HL-60/S4 treated with retinoic acid at 250 ng/mL for 4 days and 3 days (cell line): ENCODE results near the gene USP31.

Experiments
- in situ Hi-C: fragments of 300-500 bp; cut with MboI; formaldehyde crosslinking; loops from 2 replicates; pipeline ENCODE4 v1.7.0; 2022; ENCODE audit warnings: low sequenced_read_pairs

Gene USP31, protein sequence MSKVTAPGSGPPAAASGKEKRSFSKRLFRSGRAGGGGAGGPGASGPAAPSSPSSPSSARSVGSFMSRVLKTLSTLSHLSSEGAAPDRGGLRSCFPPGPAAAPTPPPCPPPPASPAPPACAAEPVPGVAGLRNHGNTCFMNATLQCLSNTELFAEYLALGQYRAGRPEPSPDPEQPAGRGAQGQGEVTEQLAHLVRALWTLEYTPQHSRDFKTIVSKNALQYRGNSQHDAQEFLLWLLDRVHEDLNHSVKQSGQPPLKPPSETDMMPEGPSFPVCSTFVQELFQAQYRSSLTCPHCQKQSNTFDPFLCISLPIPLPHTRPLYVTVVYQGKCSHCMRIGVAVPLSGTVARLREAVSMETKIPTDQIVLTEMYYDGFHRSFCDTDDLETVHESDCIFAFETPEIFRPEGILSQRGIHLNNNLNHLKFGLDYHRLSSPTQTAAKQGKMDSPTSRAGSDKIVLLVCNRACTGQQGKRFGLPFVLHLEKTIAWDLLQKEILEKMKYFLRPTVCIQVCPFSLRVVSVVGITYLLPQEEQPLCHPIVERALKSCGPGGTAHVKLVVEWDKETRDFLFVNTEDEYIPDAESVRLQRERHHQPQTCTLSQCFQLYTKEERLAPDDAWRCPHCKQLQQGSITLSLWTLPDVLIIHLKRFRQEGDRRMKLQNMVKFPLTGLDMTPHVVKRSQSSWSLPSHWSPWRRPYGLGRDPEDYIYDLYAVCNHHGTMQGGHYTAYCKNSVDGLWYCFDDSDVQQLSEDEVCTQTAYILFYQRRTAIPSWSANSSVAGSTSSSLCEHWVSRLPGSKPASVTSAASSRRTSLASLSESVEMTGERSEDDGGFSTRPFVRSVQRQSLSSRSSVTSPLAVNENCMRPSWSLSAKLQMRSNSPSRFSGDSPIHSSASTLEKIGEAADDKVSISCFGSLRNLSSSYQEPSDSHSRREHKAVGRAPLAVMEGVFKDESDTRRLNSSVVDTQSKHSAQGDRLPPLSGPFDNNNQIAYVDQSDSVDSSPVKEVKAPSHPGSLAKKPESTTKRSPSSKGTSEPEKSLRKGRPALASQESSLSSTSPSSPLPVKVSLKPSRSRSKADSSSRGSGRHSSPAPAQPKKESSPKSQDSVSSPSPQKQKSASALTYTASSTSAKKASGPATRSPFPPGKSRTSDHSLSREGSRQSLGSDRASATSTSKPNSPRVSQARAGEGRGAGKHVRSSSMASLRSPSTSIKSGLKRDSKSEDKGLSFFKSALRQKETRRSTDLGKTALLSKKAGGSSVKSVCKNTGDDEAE (N-terminal part only)

DNA sequence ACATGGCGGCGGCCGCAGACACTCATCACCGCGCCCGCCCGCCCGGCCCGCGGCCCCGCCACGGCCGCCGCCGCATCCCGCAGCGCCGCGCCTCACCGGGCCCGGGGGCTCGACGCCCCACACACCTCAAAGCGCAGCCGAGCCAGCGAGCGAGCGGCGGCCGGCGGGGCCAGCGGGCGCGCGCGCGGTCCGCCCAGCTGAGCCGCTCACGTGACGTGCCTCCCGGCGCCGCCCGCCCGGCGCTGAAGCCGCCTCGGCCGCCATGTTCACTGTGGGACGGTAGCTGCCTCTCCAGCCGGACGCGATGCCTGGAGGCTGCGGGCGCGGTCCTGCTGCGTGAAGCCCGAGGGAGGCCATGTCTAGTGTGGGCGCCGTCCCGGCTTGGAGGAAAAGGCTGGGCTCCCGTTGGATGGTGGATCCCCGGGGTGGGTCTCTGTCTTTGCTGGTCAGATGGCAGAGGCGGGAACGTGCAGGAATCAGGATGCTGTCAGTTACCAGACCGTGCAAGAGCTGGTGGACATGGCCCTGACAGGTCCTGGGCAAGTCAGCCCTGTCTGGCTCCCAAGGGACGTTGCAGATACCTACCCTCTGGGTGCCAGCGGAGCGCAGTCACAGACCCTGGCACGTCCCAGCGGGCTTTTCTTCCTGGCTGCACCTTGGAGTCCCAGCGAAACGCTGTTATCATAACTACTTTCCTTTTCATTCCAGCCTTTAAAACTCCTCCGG lies at the start of gene USP31:
Gene USP31 (minus strand): TSS at position 186 of the 726 bp plus-strand sequence. CDS start 182 bp downstream, at position 4.
- in situ Hi-C loops = no loop called here

DNA sequence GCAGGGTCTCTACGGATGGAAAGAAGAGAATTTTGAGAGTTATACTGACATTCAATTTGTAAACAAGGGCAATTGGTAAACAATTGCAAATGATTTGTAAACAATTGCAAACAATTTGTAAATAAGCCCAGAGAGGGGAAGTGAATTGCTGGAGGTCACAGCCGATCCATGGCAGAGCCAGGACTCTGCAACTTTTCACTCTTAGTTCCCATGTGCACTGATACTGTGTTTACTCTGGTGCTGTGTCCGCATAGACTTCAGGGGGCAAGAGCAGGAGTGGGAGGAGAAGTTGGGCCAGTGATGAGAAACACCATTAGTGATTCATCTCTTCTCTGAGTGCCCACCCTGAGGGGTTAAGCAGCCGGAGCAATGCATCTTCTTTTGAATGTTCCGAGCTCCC lies 47.3 kb upstream of the USP31 start:
- in situ Hi-C loops = loop anchor here (10.0 kb wide), 1 partner anchor 238 kb away; no protein-coding TSS in a partner anchor

DNA sequence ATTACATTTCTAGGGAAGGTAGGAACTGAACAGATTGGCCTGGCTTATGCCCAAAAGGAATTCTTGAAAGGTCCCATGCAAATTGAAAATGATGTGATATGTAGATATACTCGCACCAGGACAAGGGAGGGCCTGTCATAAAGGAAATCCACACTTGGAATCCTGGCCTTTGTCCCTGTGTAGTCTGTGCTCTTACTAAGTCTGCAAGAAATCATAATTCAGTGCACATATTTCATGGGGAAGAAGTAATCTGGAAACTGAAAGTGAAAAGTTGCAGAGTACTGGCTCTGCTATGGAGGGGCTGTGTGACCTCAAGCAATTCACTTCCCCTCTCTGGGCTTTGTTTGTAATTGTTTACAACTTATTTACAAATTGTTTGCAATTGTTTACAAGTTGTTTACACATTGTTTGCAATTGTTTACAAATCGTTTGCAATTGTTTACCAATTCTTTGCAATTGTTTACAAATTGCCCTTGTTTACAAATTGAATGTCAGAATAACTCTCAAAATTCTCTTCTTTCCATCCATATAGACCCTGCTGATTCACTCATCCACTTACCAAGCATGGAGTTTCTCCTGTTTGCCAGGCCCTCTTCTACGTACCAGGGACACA lies 46.2 kb upstream of the USP31 start:
- in situ Hi-C loops = loop anchor here (10.0 kb wide), 1 partner anchor 239 kb away; no protein-coding TSS in a partner anchor

DNA sequence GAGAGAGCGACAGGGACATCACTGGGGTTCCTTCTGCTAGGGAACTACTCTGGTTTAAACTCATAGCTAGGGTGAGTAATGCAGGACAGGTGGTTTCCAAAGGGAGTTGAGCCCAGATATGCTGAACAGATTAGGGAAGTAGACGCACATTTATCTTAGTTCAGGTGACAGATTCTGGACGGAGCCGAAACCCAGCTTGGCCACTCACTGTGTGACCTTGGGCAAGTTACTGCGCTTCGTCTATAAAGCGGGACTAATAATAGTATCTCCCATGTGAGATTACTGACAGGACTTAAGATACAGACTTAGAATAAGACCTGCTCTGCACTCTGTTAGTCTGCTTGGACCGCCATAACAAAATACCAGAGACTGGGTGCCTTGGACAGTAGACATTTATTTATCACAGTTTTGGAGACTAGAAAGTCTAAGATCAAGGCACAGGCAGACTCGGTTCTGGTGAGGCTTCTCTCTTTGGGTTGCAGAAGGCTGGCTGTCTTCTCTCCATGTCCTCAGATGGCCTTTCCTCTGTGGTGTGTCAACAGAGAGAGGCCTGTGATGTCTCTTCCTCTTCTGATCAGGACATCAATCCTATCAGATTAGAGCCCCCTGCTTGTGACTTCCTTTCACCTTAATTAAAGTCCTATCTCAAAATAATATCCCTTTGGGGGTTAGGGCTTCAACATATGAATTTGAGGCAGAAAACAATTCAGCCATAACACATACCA lies 45.4 kb upstream of the USP31 start:
- in situ Hi-C loops = loop anchor here (10.0 kb wide), 1 partner anchor 240 kb away; no protein-coding TSS in a partner anchor

DNA sequence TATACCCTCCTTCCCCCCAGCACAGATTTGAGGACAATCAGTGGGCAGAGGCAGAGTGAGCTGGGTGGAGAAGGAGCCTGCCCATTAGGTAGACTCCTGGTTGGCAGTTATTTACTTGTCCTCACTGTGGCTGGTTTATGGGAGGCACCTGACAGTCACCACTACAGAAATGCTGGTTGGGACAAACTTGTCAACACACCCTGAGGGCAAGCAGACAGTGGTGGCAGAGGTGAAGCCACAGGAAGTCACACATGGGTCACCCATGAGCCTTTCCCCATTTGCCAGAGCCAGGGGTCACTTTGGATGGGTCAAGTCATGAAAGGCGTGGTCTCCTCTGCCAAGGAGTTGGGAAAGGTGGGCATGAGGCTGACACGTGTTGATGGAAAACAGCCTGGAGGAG lies 39.7 kb upstream of the USP31 start:
- in situ Hi-C loops = no loop called here

DNA sequence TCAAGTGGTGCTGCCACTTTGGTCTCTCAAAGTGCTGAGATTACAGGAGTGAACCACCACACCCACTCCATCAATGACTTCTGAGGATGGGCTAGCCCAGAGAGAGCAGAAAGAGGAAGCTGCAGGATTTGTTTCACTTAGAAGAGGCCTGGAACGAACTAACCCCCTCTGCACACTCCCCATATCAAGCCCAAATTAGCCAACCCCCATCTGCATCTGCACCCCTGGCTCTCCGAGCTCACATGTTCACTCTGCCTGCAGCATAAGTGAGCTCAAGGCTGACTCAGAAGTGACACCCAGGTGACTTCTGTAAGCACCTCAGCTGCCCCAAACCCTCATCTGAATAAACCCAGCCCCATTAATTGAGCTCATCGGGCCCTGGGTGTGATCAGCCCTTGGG lies 38.1 kb upstream of the USP31 start:
- in situ Hi-C loops = no loop called here

DNA sequence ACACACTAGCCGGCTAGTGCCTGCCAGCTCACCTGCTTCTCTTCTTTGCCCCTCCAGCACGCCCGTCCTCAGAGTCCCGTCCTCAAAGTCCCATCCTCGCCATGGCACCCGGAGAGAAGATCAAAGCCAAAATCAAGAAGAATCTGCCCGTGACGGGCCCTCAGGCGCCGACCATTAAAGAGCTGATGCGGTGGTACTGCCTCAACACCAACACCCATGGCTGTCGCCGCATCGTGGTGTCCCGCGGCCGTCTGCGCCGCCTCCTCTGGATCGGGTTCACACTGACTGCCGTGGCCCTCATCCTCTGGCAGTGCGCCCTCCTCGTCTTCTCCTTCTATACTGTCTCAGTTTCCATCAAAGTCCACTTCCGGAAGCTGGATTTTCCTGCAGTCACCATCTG lies 36.9 kb upstream of the USP31 start:
- in situ Hi-C loops = no loop called here

DNA sequence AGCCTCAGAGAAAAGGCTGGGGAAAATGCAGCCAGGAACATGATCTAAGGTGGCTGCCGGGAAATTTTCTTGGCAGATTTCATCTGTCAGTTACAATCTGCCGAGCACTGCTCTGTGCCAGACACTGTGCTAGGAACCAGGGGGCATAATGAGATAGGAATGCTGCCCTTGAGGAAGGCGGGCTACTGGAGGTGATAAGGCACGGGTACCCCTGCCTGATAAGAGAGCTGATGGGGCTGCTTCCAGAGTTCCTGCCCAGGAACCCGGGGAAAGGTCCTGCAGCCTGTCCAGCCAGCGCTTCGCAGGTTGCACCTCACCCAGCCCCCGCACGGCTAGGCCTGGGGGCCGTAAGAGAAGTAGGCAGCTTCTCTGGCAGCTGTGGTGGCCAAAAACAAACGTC lies 36.4 kb upstream of the USP31 start:
- in situ Hi-C loops = no loop called here

DNA sequence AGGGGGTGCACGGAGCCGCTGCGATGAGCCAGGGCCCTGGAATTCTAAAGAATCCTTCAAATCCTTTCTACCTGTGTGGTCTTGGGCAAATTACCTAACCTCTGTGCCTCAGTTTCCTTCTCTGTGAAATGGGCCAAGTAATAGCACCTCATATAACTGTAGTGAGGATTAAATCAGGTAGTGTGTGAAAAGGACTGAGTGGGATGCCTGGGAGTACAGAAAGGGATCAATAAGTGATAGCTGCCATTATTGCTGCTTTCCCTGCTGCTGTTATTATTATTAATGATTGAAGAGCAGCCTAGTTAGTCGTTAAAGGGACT lies 34.3 kb upstream of the USP31 start:
- in situ Hi-C loops = no loop called here

DNA sequence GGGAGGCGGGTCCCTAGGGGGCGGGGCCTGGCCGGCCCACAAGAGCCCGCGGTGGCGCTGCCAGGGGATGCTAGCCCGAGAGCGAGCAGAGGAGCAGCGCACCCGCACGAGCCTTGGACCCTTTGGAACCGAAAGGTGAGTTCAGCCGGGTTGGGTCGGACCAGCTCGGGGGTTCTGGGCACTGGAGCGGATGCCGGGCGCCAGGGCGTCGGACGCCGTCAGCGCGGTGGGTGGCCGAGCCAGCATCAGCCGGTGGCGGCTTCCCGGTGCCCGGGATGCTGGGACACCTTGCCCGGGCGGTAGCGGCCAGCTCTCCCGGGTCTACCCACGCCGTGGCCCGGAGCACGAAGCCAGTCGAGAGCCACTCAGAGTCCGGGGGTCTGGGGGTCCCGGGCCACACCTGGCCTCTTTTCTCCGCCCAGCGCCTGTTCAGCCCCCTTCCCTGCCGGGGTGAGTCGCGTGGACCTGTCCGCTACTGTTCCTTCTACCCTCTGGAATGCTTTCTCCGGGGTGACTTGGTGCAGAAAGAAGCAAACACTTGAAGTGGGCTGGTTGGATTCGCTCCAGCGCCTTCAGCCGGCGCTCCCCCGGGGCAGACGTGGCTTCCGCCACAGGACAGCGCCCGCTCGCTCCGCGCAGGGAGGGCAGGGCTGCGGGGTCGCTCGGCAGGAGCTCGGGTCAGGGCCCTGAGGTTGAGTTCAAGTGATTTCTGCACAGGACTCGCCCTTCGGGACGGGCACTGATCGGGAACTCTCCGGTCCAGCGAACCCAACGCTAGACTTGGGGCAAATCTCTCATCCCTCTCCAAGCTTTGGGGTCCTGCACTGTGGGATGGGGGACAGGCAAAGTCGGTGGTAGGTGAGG lies 33.7 kb upstream of the USP31 start, which contains the start of gene SCNN1G:
Gene SCNN1G (plus strand): TSS at position 67 of the 864 bp plus-strand sequence. CDS start 3,527 bp downstream, outside the sequence.
- in situ Hi-C loops = no loop called here

DNA sequence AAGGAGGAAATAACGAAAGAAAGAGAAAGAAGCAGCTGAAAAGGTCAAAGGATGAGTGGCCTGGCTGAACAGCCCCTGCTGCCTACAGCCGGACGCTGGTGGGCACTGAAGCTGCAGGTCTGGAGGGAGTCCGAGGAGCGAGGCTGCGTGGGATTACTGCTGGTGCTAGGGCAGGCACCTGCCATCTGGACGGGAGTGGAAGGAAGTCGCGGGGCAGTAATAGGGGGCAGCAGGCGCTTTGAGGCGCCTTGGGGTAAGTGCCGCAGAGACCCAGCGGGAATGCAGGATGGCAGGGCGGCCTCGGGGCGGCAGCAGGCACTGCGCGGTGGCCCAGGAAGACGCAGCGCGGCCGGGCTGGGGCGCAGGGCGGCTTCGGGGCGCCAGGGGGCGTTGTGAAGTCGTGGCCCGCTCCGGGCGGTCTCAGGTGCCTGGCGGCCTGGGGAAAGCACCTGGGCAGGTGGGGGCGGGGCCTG lies 33.0 kb upstream of the USP31 start:
- in situ Hi-C loops = no loop called here

DNA sequence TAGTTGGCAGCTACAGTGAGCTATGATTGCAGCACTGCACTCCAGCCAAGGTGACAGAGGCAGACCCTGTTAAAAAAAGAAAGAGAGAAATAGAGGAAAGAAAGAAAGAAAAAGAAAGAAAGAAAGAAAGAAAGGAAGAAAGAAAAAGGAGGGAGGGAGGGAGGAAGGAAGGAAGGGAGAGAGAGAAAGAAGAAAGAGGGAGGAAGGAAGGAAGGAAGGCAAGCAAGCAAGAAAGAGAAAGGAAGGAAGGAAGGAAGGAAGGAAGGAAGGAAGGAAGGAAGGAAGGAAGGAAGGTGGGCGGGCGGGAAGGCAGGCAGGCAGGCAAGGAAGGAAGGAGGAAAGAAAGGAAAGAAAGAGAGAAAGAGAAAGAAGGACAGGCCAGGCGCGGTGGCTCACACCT lies 32.3 kb upstream of the USP31 start:
- in situ Hi-C loops = no loop called here

DNA sequence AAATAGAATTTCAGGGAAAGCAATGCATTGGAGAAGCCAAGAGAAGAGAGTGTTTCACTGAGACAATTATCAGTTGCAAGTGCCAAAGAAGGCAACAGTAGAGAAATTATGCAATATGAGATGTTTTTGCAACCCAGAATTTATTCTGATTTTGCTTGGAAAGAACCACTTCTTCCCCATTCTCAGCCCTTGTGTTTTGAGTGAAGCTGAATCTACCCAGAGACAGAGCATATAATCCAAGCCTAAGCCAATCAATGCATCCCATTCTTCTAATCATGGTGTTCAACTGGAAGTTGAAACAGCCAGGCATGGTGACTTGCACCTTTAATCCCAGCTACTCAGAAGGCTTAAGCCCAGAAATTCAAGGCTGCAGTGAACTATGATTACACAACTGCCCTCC lies 26.4 kb upstream of the USP31 start:
- in situ Hi-C loops = no loop called here

DNA sequence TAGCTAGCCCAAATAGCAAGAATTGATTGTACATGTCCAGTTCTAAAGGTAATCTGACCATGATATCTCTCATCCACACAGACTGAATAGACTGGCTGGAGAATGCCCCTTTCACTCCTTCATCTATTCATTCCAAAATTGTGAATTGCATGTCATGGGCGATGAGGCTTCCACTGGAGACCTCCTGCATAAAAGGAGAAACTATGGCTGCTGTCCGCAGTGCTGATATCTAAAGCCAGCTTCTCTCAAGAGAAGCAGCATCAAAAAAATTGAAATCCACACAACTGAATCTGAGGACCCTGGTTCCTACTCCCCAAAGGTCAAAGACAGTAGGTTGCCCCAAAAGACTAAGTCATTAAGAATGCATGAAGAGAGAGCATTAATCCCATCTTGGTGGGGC lies 25.4 kb upstream of the USP31 start:
- in situ Hi-C loops = no loop called here

DNA sequence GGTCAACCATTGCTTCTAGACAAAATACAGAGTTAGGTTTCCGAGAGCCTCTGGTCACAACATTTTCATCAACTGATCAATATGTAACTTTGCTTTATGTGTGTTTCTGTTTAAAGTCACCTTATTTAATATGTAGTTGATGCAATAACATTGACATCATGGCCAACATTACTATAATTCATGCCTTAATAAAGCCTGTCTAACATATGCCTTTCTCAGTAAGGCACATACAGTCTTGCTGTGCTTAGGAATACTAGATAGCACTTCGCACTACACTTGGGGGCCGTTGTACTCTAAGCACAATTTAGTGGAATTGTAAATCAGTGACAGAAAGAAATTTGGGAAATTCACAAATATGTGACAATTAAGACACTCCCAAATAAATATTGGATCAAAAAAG lies 23.7 kb upstream of the USP31 start:
- in situ Hi-C loops = no loop called here

DNA sequence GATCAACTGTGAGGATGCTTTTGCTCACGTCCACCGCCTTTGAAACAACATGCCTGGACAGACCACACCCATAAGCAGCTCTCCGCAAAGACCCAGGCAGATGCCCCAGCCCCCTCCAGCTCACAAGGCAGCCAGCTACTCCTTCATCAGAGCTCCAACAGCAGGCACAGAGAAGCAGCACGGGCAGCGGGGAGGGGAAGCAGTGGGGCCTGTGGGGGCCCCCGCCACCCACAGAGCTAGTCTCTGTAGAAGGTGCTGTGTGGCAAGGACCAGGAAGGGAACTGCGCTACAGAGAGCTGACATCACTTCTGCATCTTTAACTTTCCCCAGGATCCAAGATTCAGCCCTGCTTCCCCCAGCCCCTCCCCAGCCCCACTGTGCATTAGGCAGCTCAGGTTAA lies 23.3 kb upstream of the USP31 start:
- in situ Hi-C loops = no loop called here

DNA sequence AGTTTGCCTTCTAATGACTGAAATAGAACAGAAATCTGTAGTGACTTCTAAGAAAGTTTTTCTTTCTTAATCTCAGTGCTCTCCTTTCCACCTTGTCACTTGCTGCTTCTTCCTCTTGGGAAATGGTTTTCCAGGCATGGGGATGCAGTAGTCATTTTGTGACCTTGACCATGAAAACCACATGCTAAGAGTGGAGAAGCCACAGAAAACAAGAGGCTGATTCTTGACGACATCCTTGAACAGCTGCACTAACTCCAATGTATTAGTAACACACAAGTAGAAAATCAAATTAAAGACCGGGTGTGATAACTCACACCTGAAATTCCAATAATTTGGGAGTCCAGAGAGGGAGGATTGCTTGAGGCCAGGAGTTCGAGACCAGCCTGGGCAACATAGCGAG lies 15.5 kb upstream of the USP31 start:
- in situ Hi-C loops = no loop called here

DNA sequence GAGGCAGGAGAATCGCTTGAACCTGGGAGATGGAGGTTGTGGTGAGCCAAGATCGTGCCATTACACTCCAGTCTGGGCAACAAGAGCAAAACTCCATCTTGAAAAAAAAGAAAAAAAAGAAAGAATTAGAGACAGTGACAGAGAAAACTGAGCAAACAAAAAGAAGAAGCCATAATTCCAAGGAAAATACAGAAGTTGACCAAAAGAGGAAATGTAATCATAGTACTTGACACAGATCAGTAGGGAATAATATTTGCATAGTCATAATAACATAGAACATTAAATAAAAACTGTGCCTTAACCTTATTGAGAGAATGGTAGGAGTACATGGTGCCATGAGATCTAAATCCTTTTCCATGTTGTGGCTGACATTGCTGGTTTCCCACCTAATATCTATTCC lies 14.7 kb upstream of the USP31 start:
- in situ Hi-C loops = no loop called here
